ENCODE results near the gene HOXB4.
"Not testable (repeated sequence)": the region's sequence is repeated elsewhere in the genome, so short reads cannot be mapped to it uniquely, and the experiment has no call there.

DNA sequence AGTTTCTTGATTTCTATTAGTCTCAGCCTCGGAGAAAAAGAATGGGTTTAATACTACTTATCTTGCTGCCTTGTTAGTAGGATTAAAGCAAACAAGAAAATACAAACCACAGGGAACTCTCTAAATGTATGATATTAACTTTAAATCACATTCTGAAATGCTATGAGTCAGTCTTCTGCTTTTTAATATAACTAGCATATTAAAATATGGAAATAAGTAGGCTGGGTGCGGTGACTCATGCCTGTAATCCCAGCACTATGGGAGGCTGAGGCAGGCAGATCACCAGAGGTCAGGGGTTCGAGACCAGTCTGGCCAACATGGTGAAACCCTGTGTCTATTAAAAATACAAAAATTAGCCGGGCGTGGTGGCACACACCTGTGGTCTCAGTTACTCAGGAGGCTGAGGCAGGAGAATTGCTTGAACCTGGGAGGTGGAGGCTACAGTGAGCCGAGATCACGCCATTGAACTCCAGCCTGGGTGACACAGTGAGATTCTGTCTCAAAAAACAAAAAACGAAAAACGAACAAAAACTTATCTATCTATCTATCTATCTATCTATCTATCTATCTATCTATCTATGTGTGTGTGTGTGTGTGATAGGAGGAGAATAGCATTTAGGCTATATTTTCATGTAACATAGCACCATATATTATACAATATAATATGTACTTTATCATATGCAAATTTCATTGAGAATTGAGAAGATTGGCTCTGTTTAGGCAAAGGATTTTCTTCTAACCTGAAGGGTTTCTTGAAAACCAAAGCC, 42.2 kb downstream of the HOXB4 start:
- TF ChIP-seq CHD2 (IDR thresholded peaks at IDR 0.05; ENCODE audit: borderline replicate concordance, low read depth, low read length), result not testable (repeated sequence)
- TF ChIP-seq, protein P1, sequence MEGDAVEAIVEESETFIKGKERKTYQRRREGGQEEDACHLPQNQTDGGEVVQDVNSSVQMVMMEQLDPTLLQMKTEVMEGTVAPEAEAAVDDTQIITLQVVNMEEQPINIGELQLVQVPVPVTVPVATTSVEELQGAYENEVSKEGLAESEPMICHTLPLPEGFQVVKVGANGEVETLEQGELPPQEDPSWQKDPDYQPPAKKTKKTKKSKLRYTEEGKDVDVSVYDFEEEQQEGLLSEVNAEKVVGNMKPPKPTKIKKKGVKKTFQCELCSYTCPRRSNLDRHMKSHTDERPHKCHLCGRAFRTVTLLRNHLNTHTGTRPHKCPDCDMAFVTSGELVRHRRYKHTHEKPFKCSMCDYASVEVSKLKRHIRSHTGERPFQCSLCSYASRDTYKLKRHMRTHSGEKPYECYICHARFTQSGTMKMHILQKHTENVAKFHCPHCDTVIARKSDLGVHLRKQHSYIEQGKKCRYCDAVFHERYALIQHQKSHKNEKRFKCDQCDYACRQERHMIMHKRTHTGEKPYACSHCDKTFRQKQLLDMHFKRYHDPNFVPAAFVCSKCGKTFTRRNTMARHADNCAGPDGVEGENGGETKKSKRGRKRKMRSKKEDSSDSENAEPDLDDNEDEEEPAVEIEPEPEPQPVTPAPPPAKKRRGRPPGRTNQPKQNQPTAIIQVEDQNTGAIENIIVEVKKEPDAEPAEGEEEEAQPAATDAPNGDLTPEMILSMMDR (IDR thresholded peaks at IDR 0.05 in 2 of 3, conservative IDR thresholded peaks at IDR 0.05 in 1 of 3; ENCODE audit: control insufficient read depth in 2 of 3, extremely low read depth in 1 of 3, insufficient read depth in 1 of 3, low read depth in 3 of 3, low read length in 3 of 3), result not testable (repeated sequence)

Data from GM12878 (cell line).